Stimulated activated CD8-positive, alpha-beta memory T cell treated with anti-CD3 and anti-CD28 coated beads, Interleukin-2, amount 100 ng/mL, for 1 hour (primary cell): ENCODE data around the gene MED13L.

Source experiments
- DNase-seq, 2 donors: peaks; one replicate each; pipeline ENCODE4 v3.0.0-alpha.2; 2020; ENCODE audit warnings: low read depth in 2 of 2

Gene MED13L

DNA sequence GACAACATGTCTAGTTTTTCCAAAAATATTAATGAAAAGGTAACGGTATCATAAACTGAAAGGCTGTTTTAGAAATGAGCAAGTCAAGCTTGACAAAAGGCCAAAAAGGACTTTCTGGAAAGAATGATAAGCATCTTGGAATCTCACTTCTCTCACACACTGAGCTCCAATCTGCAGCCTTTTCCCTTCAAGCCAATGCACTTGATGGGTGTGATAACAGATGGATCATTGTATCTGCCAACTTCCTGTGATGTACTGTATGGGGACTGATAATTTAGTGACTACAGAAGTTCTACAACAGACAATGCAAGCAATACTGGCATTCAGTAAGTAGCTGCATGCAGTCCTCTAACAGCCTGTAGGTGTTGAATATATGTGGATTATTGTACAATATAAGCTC lies 147.1 kb downstream of the MED13L start:
- DNase-seq, result no peak

DNA sequence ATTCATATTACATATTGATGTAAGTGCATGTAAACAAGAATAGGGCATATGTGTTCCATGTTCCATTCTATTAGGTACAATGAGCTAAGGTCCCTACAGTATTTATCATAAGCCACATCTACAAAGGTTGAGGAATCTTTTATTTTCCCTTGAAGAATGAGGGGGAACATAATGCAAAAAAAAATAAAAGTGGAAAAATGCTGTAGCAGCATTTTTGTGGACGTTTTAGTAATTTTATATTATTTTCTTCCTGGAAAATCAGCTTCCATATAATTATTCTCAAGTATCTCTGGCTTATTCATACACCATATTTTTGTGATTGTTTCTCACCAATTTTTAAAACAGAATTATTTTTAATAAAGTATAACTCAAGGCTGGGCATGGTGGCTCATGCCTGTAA lies 148.7 kb downstream of the MED13L start:
- no peak for DNase-seq

DNA sequence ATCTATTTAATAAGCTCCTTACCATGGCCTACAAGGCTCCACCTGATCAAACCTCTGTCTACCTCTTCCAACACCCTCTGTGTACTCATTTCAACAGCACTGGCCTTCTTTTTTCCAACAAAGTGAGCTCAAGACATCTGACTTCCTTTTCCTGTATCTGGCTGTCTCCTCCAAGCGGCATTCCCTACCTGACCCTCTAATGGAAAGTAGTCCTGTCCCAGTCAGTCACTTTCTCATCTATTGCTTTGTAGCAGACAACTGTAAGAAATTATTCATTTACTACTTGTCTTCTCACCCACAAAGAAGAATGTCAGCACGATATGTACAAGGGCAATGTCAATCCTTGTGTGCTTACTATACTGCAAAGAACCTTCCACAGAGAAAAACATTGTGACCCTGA lies 149.6 kb downstream of the MED13L start:
- no peak for DNase-seq

DNA sequence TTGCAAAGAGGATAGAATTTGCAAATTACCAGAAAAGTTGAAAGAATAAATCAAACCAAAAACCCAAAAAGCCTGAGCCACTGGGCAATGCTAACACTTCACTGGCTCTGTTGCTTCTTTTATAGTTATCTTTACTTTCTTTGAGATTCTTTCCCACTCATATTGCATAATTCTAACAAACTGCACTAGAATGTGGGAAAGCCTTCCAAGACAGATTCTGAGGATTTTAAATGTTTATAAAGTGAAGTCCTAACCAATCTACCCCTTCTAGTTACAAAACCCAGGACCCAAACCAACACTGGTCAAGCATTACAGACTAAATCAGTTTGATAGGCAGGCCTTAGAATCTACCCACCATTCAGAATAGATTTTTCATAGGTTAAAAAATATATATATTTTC lies 150.9 kb downstream of the MED13L start:
- DNase-seq, result no peak

DNA sequence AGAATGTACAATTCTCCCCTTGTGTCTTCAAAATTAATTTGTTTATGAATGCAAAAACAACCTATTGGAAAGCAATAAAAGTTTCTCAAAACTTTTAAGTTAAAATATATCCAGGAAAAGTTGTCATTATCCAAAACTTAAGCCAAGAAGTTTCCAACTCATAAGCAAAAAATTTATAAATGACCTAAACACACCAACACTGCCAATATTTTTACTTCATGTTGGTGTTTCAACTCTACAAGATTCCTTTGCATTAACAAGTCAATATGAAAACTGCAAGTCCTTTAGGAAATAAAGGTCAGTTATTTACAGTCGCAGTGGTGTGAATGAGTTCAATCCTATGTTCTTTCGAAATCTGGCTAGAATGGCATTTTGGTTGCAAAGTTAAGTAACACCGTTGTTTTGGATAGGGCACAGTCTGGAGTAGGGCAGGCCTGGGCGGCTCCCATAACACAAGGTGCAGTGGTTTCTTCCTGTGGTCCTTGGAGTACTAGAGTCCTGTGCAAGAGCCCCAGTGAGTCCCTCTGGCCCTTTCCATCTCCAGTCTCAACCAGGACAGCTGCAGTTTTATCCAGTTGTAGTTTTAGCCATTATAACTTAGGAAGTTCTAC lies 151.4 kb downstream of the MED13L start:
- no peak for DNase-seq

DNA sequence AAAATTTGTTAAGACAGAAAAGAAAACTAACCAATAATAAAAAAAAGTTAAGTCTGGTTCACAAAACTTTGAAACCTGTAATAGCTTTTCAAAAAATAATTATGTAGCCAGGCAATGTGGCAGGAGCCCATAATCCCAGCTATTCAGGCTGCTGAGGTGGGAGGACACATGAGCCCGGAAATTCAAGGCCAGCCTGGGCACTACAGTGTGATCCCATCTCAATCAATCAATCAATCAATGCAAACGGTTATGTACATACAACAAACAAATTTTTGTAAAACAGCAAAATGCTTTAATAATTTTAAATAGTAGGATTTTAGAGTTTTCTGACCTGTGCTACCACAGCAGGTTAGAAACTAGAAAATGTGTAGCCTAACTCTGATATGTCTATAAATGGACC lies 152.4 kb downstream of the MED13L start:
- no peak for DNase-seq

DNA sequence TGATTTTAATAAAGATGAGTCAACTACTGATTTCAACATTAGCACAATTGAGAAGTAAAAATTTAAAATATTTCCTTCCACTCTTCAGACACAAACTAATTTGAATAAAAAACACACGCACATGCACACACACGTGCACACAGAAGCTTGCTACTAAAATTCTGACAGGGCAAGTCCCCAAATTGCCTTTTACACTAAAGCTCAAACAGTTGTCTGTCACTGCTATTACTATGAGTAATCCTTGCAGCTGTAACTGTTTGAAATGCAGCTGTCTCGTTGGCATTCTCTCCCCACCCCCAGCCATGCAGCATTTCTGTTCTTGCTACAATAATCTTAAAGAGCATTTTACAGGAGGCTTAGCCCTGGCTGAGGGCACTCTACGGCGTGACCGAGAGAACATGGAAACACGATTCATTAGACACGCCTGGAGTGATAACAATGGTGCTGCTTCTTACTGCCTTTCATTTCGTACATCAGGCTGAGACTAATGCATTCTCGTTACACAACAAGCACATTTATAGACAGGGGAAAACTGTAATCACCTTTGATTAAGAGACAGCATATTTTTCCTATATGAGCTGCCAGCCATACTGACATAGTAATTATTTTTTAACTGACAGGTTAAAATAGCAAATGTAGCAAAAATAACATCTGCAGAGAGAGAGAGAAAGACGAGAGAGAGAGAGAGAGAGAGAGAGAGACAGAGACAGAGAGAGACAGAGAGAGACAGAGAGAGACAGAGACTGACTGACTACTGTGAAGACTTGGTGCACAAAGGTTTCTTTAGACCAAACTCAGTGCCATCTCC lies 153.8 kb downstream of the MED13L start:
- DNase-seq, result no peak

DNA sequence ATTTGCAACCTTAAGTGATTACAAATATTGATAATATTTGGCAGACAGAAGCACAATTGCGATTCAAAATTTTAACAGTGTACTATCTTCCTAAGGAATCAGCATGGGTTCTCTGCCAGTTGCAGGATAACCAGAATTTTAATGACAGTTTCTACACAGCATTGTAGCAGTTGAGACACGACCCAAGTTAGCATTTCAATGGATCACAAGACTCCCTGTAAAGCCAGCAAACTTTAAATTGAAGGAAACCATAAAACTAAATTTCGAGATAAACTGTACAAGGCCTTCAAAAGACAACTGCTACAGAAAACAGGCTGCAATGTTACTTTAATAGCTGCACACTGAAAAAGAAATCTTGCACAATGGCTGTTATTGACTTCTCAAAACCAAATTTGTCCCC lies 154.9 kb downstream of the MED13L start:
- no peak for DNase-seq

DNA sequence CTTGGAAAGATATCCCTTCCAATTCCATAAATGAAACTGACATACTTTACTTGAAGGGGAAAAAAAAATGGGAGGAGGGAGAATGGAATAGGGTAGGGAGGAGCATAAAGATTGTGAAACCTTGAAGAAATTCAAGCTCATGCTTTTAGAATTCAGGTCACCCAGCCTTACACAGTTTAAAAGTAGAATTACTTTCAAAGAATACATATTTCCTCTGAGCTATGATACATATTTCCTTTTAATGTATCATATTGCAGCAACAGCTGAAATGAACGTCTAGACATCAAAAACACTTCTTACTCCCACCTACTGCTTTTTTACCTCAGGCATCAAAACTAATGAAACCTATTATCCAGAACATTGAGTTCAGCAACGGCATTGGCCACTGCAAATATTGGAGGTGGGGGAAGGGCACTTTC lies 156.0 kb downstream of the MED13L start:
- DNase-seq, result no peak

DNA sequence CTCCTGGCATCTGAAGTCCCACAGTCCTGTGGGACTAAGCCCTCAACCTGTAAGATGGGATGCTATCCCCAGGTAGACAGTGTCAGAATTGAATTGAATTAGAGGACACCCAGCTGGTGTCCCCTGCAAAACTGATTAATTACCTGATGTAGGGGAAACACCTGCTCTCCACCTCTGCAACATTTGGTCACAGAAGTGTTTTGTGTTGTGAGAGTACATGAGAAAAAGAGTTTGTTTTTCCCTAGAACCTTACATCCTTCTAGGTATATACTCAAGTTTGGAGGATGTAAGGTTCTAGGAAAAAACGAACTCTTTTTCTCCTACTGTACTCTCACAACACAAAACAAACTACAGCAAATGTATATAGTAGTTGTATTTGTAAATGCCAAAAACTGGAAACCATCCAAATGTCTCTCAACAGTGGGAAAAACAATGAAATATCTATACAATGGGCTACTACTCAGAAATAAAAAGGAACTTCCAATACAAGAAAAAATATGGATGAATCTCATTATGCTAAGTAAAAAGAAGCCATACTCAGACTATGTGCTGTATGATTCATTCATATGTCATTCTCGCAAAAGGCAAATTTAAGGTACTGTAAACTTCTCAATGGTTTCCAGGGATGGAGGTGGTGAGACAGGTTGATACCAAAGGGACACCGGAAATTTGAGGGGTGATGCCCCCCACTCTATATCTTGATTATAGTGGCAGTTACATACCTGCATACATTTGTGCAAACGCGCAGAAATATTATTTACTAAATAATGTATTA lies 160.7 kb downstream of the MED13L start:
- DNase-seq, result no peak

DNA sequence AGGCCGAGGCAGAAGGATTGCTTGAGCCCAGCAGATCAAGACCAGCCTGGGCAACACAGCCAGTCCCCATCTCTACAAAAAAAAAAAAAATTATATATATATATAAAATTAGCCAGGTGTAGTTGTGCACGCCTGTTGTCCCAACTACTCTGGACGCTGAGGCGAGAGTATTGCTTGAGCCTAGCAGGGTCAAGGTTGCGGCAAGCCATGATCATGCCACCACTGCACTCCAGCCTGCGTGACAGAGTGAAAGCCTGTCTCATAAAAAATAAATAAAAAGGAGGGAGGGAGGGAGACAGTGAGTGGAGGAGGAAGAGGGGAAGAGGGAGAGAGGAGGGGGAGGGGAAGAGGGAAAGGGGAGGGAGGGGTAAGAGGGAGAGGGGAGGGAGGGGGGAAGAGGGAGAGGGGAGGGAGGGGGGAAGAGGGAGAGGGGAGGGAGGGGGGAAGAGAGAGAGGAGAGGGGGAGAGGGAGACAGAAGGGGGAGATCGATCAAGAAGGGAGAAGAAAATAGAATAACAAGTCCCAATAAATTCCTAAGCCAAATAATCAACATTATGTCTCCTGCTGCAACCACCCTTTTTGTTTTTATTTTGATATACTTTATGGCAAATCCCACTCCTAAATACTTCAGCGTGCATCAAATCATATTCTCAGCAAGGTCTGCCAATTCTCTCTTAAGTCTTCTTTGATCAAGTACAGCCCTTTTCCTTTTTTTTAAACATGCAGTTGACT lies 163.9 kb downstream of the MED13L start:
- DNase-seq, result no peak

DNA sequence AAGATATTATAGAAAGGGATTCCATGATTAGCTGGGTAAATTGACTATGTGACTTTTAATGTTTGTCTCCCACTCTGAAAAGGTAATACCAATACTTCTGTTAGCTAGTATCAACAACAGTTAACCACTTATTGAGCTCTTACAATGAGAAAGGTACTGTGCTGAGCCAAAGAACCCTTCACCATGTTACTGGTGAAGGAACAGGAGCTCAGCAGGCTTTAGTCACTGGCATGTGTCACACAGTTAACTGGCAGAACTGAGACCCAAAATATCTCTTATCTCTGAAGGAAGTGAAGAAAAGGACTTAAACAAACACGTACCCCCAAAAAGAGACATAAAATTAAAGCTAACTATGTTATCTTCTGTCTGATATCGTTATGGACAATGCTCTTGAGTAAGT lies 170.6 kb downstream of the MED13L start:
- DNase-seq, result no peak

DNA sequence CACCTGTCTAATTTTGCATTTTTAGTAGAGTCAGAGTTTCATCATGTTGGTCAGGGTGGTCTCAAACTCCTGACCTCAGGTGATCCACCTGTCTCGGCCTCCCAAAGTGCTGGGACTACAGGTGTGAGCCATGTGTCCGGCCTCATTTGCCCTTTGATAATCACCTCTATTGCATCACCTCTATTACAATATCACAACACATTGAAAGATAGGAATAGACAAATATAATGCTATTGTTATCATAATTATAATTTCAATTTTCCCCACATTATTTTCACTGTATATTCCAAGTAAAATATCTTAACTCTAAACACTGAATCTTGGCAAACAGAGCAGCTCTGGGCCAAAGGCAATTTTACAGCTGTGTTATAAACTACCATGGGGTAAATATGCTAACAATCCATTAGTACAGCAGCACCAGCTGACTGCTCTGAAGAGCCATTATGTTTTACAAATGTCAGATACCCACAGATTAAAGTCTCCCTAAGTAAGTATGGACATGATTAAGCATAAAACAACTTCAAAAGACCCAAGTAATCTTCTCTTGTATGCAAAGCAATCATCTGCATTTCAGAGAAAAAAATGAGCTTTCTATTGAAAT lies 173.2 kb downstream of the MED13L start:
- DNase-seq, result no peak

DNA sequence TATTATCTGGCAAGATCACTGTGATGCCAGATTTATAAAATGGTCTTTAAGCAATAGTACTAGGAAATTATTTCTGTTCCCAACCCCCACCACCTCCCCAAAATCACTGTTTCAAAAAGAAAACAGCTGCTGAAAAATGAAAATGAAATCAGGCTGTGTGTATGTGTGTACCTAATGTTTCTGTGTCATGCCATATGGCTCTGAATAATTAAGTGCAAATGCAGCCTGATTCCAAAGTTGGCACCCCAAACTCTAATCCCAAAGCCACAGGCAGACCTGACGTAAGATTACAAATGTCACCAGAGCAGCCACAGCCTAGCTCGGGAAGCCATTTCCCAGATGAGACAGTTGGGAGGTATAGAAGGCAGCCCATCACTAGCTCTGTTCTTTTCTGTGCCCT lies 175.5 kb downstream of the MED13L start:
- DNase-seq, result no peak

DNA sequence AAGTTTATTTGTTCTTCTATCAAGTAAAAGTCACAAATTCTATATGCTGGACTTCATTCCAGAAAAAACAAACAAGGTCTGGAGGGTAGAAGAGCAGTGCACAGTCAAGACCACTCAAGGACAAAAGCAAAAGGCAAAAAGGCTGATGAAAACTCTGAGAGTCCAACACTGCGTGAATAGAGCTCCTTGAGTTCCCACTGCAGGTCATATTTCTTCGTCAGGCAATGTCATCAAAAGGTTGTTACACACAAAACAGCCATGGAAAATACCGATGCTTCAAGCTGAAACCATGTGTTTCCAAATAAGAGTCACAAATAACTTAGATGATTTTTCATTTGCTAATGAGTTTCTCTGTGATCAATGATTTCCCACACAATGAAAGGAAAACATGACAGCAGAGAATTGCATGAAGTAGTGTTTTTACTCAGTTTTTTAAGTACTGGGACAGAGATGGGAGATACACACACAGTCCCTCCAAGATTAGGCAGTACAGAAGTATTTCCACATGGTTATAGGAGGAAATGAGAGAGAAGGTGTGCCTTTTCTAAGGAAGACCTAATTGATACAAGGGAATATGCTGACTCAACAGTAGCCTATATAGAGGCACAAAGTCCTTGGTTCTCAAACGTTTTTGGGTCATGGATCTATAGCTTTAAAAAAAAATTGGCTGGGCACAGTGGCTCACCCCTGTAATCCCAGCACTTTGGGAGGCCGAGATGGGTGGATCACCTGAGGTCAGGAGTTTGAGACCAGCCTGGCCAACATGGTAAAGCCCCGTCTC lies 177.7 kb downstream of the MED13L start:
- DNase-seq, result no peak

DNA sequence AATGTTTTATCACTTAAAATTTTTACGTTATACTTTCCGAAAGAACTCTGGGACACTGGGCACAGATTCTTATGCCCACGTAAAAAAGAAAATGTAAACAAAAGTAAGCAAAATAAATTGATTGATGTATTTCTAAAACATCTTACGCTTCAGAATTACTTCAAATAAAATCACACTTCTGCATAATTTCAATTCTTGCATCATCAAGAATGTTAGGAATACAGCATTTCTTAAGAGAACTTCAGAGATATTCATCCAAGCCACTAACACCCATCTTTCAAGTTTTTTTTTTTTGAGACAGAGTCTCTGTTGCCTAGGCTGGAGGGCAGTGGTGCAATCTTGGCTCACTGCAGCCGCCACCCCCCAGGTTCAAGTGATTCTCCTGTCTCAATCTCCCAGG lies 180.6 kb downstream of the MED13L start:
- DNase-seq, result no peak

DNA sequence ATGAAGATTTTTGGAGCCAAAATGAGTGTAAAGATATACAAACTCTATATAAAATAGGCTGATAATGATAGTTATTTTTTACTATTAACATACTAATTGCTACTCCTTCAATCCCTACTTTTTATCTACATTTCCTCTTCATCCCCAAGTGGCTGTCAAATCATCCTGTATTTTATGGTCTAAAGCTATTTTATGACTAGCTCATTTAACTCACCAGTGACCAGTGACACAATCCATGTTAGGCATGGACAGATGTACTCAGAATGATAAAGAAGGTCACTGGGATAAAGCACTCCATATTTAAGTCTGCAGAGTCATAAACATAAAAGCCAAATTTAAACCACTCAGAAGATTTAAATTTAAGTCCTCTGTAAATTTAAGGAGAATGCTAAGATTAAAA lies 183.0 kb downstream of the MED13L start:
- no peak for DNase-seq

DNA sequence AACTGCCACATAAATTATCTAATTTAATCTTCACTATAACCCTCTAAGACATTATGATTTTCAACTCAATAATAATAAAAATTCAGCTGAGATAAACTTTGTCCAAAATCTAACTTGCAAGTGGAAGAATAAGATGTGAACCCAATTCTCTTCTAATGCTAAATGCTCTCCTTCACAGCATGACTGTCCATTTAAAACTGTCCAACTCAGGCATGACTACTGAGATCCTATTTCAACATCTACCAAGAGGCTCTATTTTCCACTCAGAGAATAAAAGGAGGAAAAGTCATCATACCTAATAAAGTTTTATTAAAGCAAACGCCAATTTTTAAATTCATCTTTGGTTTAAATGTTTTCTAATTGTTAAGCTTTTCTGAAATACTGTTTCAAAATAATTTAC lies 183.6 kb downstream of the MED13L start:
- no peak for DNase-seq

DNA sequence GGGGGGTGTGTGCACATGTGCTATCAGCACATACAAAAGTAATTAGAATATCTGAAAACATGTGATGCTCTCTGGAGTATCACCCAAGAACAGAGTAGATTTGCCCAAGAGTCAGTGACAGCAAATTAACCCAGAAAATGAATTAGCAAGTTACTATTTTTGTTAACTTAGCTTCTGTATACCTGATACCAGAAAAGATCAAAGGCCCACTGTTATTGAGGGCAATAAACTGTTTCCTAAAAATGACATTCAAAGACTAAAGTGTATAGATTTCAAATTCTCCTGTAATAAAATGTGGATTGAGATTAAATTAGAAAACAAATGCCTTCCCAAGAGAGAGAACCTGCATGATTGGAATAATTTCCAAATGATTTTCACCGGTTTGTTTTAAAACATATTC lies 184.7 kb downstream of the MED13L start:
- no peak for DNase-seq

DNA sequence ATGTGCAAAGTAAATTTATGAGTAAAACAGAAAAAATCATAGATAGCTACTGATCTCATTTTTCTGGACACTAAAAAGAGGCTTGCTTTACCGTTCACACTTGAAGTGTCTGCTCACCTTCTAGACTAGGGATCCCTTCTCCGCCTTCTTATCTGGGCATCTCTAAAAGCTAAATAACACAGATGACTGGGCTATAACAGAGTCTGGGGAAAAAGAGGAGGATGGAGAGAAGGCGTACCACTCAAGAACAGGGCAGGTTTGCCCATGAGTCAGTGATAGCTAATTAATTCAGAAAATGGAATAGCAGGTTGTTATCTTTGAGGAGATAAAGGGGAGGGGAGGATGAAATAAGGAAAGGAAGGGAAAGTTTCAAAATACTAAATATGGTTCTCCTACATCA lies 185.3 kb downstream of the MED13L start:
- no peak for DNase-seq

DNA sequence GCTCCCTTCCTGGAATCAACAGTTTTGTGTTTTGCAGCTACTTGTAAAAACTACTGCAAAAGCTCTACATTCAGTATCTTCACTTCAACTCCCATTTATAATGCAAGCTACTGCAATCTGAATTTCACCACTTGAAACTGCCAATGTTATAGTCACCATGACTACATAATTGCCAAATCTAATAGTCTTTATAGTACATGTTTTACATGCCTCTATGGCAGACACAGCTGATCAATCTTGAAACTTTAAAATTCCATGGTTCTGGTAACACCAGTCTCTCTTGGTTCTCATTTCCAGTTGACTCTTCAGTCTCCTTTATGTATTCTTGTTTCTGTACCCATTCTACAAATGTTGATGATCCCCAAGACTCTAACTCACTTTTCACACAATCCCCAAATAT lies 185.9 kb downstream of the MED13L start:
- no peak for DNase-seq
